ENCODE results near the gene PDLIM7.

Gene PDLIM7

DNA sequence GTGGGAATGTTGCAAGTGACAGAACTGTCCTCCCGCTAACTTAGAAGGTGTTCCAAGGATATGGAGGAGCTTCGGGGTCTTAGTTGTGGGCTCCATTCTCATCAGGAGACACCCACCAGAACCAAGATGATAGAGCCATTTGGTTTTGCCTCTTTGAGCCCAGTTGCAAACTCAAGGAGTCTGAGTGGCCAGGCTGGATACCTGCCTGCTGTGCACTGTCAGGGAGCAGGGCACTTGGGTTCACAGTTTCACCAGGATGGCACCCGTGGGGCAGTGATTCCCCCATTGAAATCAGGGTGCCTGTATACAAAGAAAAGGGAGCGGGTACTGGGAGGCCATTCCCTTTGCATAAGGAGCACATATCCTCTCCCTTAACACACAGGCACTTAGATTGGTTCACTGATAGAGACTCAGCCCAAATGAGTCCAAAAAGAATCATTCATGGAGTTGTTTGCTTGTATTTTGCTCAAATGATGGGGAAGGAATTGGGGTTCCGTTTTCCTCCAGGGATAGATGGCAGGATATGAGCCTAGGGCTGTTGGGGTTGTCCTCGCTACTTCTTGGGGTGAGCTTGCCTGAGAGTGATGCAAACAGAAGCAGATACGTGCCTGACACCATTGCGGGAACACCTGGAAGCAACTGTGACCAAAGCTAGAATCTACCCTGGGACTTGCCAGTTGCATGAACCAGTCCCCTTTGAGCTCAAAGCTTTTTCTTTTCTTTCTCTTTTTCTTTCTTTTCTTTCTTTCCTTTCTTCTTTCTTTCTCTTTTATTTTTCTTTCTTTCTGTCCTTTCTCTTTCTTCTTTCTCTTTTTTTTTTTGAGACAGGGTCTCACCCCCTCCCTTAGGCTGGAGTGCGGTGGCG lies 52.1 kb downstream of the PDLIM7 start:
- no peak for DNase-seq (ENCODE audit: low read depth in 2 of 2)

DNA sequence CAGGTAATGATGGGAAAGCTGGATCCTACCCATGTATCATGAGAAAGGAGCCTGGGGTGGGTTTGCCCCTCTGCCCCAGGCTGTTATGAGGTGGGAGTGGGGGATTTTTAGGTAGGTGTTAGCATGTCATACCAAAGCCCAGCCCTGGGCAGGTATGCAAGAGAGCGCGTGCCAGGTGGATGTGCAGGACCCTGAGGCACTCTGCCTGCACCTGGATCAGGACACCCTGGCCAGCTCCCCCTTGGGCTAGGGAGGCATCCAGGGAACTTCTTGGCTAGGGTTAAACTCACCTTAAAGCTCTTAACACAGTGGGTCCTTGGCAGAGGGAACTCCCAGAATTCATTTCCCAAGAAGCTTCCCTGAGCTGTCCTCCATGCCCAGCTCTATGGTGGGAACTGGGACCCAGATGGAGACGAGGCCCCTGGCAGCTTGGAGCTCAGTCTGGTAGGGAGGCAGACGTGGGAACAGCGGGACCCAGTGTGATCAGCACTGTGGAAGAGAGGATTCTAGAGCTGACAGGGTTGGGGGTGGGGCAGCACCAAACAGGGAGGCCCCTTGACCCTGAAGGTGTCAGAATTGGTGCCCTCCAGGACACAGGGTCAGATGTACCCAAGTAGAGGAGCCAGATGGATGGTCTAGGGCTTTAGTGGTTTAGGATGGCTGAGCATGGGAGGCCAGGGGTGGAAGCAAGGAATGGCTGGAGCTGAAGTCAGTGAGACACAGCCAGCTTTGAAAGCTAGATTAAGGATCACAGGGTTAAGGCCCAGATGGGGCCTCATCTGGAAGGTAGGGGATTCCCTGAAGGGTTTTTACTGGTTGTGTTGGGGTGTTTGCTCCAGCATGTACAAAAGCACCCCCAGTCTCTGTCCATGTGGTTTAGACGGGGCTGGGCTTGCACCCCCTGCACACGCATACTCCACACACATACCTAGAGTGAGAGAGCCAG lies 53.0 kb downstream of the PDLIM7 start:
- DNase-seq (ENCODE audit: low read depth in 2 of 2), result no peak

DNA sequence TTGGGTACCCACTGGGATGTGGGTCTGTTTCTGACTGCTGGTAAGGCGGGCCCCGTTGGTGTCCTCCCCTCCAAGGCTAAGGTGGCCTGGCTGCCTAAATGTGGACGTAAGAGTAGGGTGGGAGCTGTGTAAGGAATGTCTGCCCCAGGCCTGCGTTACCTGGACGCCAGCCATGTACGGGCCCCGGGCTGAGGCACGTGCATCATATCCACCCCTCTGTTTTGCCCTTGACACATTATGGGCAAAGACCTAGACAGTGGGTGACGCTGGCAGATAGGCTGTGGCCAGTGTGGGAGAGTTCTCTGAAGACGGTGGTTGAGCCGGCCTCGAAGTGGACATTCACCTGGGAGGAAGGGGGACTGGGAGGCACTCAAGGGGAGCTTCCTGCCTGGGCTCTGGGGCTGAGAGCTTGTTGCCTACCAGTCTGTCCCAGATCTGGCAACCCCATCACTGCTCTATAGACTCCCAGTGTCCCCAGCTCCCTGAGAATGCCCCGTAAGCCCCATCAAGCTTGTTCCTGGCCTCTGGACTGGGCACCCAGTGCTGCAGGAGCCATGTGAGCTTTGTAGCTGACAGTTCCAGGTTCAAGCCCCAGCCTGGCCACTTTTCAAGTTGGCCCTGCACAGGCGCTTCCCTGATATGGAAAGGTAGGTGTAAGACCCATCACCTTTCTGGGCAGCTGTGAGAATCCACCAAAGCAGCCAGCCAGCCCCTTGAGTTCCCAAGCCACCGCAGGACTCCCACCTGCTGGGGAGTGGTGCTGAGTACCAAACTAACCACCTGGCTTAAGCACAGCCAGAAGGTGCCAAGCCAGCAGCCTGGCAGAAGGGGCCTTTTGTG lies 54.0 kb downstream of the PDLIM7 start:
- DNase-seq (ENCODE audit: low read depth in 2 of 2), result no peak

DNA sequence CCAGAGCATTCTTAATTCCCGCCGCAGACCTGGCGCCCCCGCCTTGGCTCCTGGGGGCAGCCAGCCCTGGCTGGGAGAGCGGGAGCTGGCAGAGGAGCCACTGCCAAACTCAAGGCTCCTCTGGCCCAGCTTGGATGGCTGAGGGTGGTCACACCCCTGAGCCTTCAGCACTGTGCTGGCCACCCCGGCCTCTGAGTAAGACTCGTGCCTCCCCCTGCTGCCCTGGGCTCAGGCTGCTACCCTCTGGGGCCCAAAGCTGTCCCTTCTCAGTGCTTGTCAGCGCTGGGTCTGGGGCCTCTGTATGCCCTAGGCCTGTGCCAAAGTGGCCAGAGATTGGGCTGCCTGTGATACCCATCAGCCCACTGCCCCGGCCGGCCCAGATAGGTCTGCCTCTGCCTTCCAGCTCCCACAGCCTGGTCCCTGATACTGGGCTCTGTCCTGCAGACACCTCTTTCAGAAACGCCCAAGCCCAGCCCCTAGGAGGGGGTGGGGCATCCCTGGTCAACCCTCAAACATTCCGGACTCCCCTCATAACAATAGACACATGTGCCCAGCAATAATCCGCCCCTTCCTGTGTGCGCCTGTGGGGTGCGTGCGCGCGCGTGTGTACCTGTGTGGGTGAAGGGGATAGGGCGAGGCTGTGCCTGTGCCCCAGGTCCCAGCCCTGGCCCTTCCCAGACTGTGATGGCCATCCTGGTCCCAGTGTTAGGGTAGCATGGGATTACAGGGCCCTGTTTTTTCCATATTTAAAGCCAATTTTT lies 55.2 kb downstream of the PDLIM7 start:
- no peak for DNase-seq (ENCODE audit: low read depth in 2 of 2)

DNA sequence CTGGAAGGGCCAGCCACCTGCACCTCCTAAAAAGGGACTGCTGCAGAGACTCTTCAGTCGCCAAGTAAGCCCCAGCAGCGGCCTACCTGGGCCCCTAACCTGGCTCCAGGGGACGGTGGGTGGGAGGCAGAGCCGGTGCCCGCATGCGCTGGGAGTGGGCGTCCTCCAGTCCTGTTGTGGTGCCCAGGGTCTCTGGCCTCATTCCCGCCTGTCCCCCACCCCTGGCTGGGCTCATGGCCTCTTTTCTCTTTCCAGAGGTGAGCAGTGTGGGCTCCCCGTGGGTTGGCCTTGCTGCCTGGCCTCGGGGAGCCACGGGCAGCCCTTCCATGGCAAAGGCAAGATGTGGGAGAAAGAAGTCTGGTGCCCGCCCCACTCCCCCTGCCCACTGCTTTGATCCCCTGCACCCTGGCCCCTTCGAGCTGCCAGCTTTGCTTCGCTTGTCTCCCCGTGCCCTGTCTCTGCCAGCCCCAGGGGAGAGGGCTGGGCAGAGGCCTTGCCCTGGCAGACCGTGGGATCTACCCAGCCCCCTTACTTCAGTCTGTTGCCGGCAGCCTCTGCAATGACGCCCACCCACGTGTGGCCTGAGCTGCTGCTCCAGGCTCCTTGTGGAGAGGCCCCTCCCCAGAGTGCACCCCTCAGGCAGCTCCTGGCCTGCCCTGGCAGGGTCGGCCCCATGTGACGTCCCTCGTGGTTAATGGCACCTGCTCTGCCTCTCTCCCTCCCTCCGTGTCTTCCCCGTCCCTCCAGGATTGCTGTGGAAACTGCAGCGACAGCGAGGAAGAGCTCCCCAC lies 56.2 kb downstream of the PDLIM7 start:
- DNase-seq (ENCODE audit: low read depth in 2 of 2), result no peak

DNA sequence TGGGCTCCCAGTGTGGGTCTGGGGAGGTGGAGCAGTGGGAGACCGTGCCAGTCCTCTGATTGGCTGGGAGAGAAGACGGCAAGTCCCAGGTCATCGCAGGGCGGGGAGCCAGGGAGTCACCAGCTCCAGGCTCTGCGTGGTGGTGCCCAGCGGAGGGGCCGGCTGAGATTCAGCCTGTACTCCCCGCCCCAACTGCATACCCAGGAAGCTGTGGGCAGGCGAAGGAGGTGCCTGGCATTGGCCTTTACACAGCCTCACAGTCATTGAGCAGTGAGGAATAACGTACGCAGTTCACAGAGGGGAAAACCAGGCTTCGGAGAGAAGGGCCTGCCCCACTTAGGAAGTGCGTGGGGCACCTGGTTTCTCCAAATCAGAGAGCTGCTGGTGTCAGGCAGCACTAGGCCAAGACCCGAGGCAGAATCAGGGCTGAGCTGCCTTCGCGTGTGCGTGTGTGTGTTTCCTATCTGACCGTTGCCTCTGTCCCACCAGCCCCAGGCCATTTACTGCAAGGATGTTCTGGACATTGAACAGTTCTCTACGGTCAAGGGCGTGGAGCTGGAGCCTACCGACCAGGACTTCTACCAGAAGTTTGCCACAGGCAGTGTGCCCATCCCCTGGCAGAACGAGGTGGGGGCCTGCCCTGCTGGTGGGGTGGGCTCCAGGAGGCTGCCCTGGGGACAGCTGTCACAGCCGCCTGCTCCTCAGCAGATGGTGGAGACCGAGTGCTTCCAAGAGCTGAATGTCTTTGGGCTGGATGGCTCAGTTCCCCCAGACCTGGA lies 57.0 kb downstream of the PDLIM7 start:
- DNase-seq (ENCODE audit: low read depth in 2 of 2), result no peak

DNA sequence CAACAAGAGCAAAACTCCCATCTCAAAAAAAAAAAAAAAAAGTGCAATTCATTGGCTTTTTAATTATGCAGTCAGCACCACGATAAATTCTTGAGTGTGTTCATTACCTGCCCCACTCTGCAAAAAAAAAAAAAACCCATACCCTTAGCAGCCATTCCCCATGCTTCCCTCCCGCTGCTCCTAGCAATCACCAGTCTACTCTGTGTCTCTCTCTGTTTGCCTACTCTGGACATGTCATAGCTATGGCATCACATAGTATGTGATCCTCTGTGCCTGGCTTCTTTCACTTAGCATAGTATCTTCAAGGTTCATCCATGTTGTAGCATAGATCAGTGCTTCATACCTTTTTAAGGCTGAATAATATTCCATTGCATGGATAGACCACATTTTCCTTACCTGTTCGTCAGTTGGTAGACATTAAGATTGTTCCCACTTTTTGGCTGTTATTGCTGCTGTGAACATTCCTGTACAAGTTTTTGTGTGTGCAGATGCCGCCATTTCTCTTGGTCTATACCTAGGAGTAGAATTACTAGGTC lies 57.8 kb downstream of the PDLIM7 start:
- no peak for DNase-seq (ENCODE audit: low read depth in 2 of 2)

DNA sequence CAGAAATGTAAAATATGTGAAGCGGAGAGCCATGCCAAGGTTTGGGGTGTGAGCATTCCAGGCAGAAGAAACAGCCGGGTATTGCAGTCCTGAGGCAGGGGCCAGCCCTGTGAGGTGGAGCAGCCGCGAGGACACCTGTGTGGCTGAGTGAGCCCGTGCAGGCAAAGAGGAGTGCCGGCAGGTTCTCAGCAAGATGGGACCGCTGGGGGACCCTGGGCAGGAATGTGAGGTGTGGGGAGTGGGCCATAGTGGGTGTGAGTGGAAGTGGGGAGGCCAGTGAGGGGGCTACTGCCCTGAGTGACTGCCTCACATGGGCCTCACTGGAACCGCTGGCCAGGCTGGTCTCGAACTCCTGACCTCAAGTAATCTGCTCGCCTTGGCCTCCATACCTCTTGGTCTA lies 58.9 kb downstream of the PDLIM7 start:
- no peak for DNase-seq (ENCODE audit: low read depth in 2 of 2)

DNA sequence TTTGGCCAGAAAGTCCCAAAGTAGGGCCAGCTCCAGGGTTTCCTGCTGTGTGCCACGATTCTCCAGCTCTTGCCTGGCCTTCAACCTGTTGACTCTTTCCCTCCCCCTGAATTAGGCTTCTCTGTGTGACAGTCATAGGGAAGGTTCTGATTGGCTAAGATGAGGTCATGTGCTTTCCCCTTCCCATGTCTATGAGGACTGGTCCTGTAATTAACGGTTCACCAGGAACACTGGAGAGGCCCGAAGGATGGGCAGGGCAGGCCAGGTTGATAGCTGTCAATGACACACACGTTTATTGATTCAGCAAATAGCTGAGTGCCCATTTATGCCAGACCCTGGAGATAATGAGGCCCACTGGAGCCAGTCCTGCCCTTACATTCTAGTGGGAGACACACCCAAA lies 59.8 kb downstream of the PDLIM7 start:
- DNase-seq (ENCODE audit: low read depth in 2 of 2), result no peak

DNA sequence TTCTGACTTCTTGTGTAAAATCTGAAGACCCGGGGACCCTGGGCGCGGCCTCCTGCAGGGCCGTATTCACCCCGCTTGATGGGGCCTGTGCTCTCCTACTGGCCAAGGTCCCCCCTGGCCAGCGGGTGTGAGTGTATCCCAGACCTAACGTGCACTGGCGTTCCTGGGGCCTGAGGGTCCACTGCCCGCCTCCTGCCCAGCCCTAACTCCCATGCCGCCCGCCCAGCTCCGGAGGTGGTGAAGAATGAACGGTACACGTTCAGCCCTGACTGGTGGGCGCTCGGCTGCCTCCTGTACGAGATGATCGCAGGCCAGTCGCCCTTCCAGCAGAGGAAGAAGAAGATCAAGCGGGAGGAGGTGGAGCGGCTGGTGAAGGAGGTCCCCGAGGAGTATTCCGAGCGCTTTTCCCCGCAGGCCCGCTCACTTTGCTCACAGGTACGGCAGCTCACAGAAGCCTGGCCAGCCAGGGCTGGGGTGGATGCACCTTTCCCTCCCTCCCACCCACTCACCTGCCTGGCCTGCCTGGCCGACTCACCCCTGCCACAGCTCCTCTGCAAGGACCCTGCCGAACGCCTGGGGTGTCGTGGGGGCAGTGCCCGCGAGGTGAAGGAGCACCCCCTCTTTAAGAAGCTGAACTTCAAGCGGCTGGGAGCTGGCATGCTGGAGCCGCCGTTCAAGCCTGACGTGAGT lies 61.4 kb downstream of the PDLIM7 start:
- no peak for DNase-seq (ENCODE audit: low read depth in 2 of 2)

DNA sequence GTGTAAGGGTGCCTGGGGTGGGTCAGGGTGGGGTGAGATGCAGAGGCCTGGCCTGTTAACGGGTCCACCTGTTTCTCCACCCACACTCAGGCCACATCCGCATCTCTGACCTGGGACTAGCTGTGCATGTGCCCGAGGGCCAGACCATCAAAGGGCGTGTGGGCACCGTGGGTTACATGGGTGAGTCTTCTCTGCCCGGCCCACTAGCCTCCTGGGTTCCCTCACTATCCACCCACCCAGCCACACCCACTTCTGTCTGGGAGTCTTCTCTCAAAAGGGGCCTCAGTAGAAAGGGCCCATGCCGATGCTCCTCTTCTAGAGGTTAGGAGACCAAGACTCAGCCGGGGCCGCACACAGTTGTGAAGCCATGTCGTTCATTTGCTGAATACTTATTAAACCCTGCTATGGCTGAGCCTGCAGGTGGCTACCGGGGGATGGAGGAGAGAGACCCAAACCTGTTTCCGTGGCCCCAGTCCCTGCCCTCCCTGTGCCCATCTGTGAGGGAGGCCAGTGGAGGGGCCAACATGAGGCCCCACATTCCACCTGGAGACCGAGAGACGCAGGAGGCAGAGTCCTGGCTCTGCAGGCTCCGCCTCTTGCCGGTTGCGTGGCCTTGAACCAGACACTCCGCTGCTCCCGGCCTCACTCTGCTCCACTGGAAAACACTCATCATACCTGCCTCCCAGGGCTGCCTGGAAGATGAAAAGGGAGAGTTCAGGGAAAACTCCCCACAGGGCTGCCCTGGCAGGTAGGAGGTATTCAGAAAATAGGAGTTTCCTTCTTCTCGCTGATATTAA lies 62.3 kb downstream of the PDLIM7 start:
- no peak for DNase-seq (ENCODE audit: low read depth in 2 of 2)

DNA sequence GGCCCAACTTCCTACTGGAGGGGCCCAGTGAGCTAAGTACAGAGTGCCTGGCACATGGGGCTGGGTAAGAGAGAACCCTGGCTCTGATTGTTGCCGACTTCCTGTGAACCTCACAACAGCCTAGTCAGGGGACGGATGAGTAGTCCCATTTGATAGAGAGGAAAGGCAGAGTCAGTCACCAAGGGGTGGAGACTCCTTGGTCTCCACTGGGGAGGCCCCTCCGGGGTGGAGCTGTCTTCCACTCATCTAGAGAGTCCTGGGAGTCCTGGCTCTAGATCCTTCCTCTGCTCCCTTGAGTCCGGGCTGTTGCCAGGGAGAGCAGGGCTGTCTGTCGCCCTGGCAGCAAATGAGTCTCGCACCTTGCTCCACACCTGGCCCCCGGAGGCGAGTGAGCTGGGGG lies 63.0 kb downstream of the PDLIM7 start:
- DNase-seq (ENCODE audit: low read depth in 2 of 2), result no peak

DNA sequence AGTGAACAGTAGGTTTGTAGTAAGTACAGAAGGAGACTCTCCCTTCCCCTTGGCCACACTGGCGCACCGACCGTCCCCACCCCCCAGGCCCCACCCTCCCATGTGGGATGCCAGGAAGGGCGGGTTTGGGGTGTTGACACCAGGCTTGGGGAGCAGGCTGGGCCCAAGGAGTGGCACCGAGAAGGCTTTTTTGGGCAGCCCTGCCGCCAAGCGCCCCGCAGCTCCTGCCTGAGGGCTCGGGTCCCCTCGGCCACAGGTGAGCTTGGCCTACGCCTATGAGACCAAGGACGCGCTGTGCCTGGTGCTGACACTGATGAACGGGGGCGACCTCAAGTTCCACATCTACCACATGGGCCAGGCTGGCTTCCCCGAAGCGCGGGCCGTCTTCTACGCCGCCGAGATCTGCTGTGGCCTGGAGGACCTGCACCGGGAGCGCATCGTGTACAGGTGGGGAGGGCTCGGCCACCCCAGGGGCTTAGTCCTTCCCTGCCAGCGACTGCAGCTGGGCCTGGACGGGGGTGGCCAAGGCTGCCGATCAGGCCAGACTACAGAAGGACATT lies 63.7 kb downstream of the PDLIM7 start:
- DNase-seq (ENCODE audit: low read depth in 2 of 2), result no peak
